ENCODE measurements around the gene ERICH3.

DNA sequence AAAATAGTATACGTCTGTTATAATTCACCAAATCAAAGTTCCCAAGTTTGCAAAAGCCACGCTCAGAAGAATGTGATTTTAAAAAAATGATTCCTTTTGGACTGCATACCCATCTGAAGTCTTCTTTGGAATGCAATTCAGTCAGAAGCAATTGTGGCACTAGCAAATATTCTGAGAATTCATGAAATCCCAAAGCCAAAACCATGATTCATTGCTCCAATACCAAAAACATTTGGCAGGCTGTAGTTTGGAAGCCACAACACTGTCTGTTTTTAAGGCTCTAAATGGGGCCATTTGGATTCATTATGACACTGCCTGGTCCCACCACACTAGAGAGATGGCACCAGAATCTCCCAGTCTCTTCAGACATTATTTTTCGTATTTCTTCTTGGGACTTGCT lies 139.4 kb downstream of the ERICH3 start:
- TF ChIP-seq POLR2AphosphoS5 (IDR thresholded peaks at IDR 0.05; ENCODE audit: borderline replicate concordance, low read depth, low read length) (no peak), EZH2 (IDR thresholded peaks at IDR 0.05) (no peak)

Data from SK-N-MC (cell line).